Vagina (tissue), 2 donors: ENCODE data around the gene AP4B1. TPM values are rescaled to one million over a fixed set of nuclear protein-coding genes. Genes with fewer than 3 reads are reported as not detected.

Experiments
- DNase-seq, 2 donors: peaks; one replicate each; pipeline ENCODE4 v3.0.0-alpha.2; 2017; ENCODE audit errors: extremely low spot score in 2 of 2
- H3K27ac ChIP-seq: fragments of 200-600 bp; sonication (generic); one replicate; pipeline ENCODE4 v1.5.1; 2019
- H3K27me3 ChIP-seq: fragments of 200-600 bp; sonication (generic); one replicate; pipeline ENCODE4 v1.5.1; 2019
- H3K36me3 ChIP-seq, 2 donors: fragments of 200-600 bp; sonication (generic); one replicate each; pipeline ENCODE4 v1.5.1; 2017 to 2019
- H3K4me1 ChIP-seq: fragments of 200-600 bp; sonication (generic); one replicate; pipeline ENCODE4 v1.5.1; 2019
- H3K4me3 ChIP-seq, 2 donors: fragments of 200-600 bp; sonication (generic); 1 replicate in 1 of 2; 2 replicates in 1 of 2; pipeline ENCODE4 v1.5.1; 2016 to 2019
- H3K9me3 ChIP-seq: fragments of 200-600 bp; sonication (generic); one replicate; pipeline ENCODE4 v1.5.1; 2019
- CTCF ChIP-seq, 3 experiments: fragments of 450-650 bp in 2 of 3; fragments of 200-600 bp in 1 of 3; sonication (generic) in 1 of 3; IDR thresholded peaks; one replicate each; pipeline ENCODE4 v1.5.1; 2017 to 2019; ENCODE audit warnings: antibody characterized with exemption in 3 of 3, mild to moderate bottlenecking in 2 of 3, moderate library complexity in 2 of 3
- POLR2A ChIP-seq, 2 donors: fragments of 450-650 bp; IDR thresholded peaks; one replicate each; pipeline ENCODE4 v1.6.1; 2017; ENCODE audit warnings: antibody characterized with exemption in 2 of 2, mild to moderate bottlenecking in 2 of 2, moderate library complexity in 2 of 2
- POLR2AphosphoS5 ChIP-seq, 2 donors: sonication (generic); formaldehyde crosslinking; IDR thresholded peaks; one replicate each; pipeline ENCODE4 v1.9.0; 2017; ENCODE audit warnings: antibody characterized with exemption in 2 of 2, mild to moderate bottlenecking in 2 of 2, low read depth in 1 of 2; ENCODE audit not compliant: insufficient read depth in 1 of 2
- intact Hi-C: fragments of 100-400 bp; cut with DNase I; formaldehyde crosslinking; loops from one replicate; pipeline ENCODE4 v1.15.1; 2023
- total RNA-seq: library from RNA; depleted of rRNA; stranded (reverse); fragments of >200 nt; gene quantifications from one replicate; pipeline ENCODE4 v1.2.3, GENCODE V29; 2016

AP4B1 gene
- total RNA-seq, 1 donor from 2014 or later, result 6.9 TPM

GRCh38 chr1:113868387-113869083 is 36.1 kb downstream of the AP4B1 start:
- no peak overlapping the region for H3K27ac ChIP-seq
- no peaks in the 10 kb centered on the region for H3K9me3 ChIP-seq
- intact Hi-C loops, result no loop called here
- H3K27me3 ChIP-seq, result no peaks in the 10 kb centered on the region
- no peak for TF ChIP-seq CTCF (IDR thresholded peaks at IDR 0.05)
- TF ChIP-seq POLR2A (IDR thresholded peaks at IDR 0.05), result no peak
- TF ChIP-seq POLR2AphosphoS5 (IDR thresholded peaks at IDR 0.05; ENCODE audit: insufficient read depth in 1 of 2, low read depth in 1 of 2), result no peak
- DNase-seq, result no peak
- H3K4me1 ChIP-seq, result no peaks in the 10 kb centered on the region
- H3K4me3 ChIP-seq, result no peak overlapping the region
- H3K36me3 ChIP-seq, result no peaks in the 10 kb centered on the region

GRCh38 chr1:113861641-113862040 is 43.0 kb downstream of the AP4B1 start:
- H3K36me3 ChIP-seq, result no peaks in the 10 kb centered on the region
- H3K27me3 ChIP-seq, result no peaks in the 10 kb centered on the region
- H3K4me1 ChIP-seq, result no peaks in the 10 kb centered on the region
- H3K27ac ChIP-seq, result no peak overlapping the region
- H3K9me3 ChIP-seq, result no peaks in the 10 kb centered on the region
- no peak for DNase-seq
- intact Hi-C loops, result loop anchor here (5.0 kb wide), 1 partner anchor 1744 kb away; no protein-coding TSS in a partner anchor
- no peak for TF ChIP-seq POLR2A (IDR thresholded peaks at IDR 0.05)
- TF ChIP-seq POLR2AphosphoS5 (IDR thresholded peaks at IDR 0.05; ENCODE audit: insufficient read depth in 1 of 2, low read depth in 1 of 2), result no peak
- no peak for TF ChIP-seq CTCF (IDR thresholded peaks at IDR 0.05)
- H3K4me3 ChIP-seq, result no peak overlapping the region

GRCh38 chr1:113860891-113861290 is 43.7 kb downstream of the AP4B1 start:
- Histone ChIP-seq H3K27me3 (no peaks in the 10 kb centered on the region), H3K36me3 (no peaks in the 10 kb centered on the region), H3K27ac (no peak overlapping the region), H3K4me3 (no peak overlapping the region), H3K4me1 (no peaks in the 10 kb centered on the region), H3K9me3 (no peaks in the 10 kb centered on the region)
- TF ChIP-seq POLR2AphosphoS5 (IDR thresholded peaks at IDR 0.05; ENCODE audit: insufficient read depth in 1 of 2, low read depth in 1 of 2), result no peak
- TF ChIP-seq POLR2A (IDR thresholded peaks at IDR 0.05), result no peak
- TF ChIP-seq CTCF (IDR thresholded peaks at IDR 0.05), result no peak
- DNase-seq, result no peak
- intact Hi-C loops, result loop anchor here (5.0 kb wide), 1 partner anchor 1744 kb away; no protein-coding TSS in a partner anchor

GRCh38 chr1:113859478-113860175 is 45.0 kb downstream of the AP4B1 start:
- Histone ChIP-seq H3K4me3 (no peak overlapping the region), H3K27me3 (no peaks in the 10 kb centered on the region), H3K27ac (no peak overlapping the region), H3K36me3 (no peaks in the 10 kb centered on the region), H3K9me3 (no peaks in the 10 kb centered on the region), H3K4me1 (no peaks in the 10 kb centered on the region)
- DNase-seq, result no peak
- intact Hi-C loops, result loop anchor here (5.0 kb wide), 1 partner anchor 1742 kb away; no protein-coding TSS in a partner anchor
- no peak for TF ChIP-seq POLR2AphosphoS5 (IDR thresholded peaks at IDR 0.05; ENCODE audit: insufficient read depth in 1 of 2, low read depth in 1 of 2)
- no peak for TF ChIP-seq POLR2A (IDR thresholded peaks at IDR 0.05)
- no peak for TF ChIP-seq CTCF (IDR thresholded peaks at IDR 0.05)

GRCh38 chr1:113858982-113859381 is 45.6 kb downstream of the AP4B1 start:
- no peaks in the 10 kb centered on the region for H3K4me1 ChIP-seq
- no peaks in the 10 kb centered on the region for H3K36me3 ChIP-seq
- no peaks in the 10 kb centered on the region for H3K9me3 ChIP-seq
- TF ChIP-seq POLR2A (IDR thresholded peaks at IDR 0.05), result no peak
- H3K27ac ChIP-seq, result no peak overlapping the region
- no peaks in the 10 kb centered on the region for H3K27me3 ChIP-seq
- intact Hi-C loops, result no loop called here
- H3K4me3 ChIP-seq, result no peak overlapping the region
- no peak for DNase-seq
